ENCODE results near the gene SNAI1. TPM values are rescaled to one million over a fixed set of nuclear protein-coding genes. Genes with fewer than 3 reads are reported as not detected.

The SNAI1 gene
- 0.26 and 0.66 TPM in 2 replicates for total RNA-seq
- 1.4 and 1.8 TPM in 2 replicates for polyA plus RNA-seq
- 5.0 and 6.8 TPM in 2 replicates for polyA plus RNA-seq (2012)
- 5.1 and 6.5 TPM in 2 replicates for polyA minus RNA-seq (ENCODE audit: low replicate concordance)

GRCh38 chr20:49982346-49983122 lies at the start of gene SNAI1:
SNAI1 (plus strand) TSS chr20:49982980; CDS start chr20:49983060, 80 bp downstream.
- Histone ChIP-seq H3K27ac (ENCODE audit: insufficient read depth, low read length) (peak within 1 kb of the TSS; percentile 74), H3K4me1 (ENCODE audit: control insufficient read depth, extremely low read depth, insufficient read depth, low read length) (peaks cover 16% of the 10 kb centered on the region), H3K9ac (ENCODE audit: insufficient read depth, low read length) (peak within 1 kb of the TSS; percentile 91), H4K20me1 (ENCODE audit: control insufficient read depth, extremely low read depth, insufficient read depth, low read length) (no peaks in the 10 kb centered on the region), H2AFZ (ENCODE audit: low read length) (no peak within 1 kb of the TSS), H3K9me3 (ENCODE audit: control insufficient read depth, insufficient read depth, low read depth, low read length) (no peaks in the 10 kb centered on the region), H3K36me3 (ENCODE audit: control insufficient read depth, insufficient read depth, low read length) (peaks cover 7% of the 10 kb centered on the region), H3K4me3 (replicated peaks in 1 of 4; ENCODE audit: control extremely low read depth in 1 of 4, insufficient read depth in 1 of 4, low read depth in 3 of 4, low read length in 4 of 4) (peak within 1 kb of the TSS; percentile 71 to 95 (median 90)), H3K27me3 (ENCODE audit: control insufficient read depth, insufficient read depth, low read length) (no peaks in the 10 kb centered on the region), H3K79me2 (ENCODE audit: control insufficient read depth, insufficient read depth, low read length) (peaks cover 35% of the 10 kb centered on the region), H3K4me2 (ENCODE audit: extremely low read depth, insufficient read depth, low read length) (peak within 1 kb of the TSS; percentile 97)
- no peak for TF ChIP-seq EZH2 (IDR thresholded peaks at IDR 0.05; ENCODE audit: low read length, missing control alignments)
- TF ChIP-seq CTCF (conservative IDR thresholded peaks at IDR 0.05 in 1 of 2, IDR thresholded peaks at IDR 0.05 in 1 of 2; ENCODE audit: low read depth in 1 of 2, low read length in 2 of 2) = peak; percentile 6 to 28
- DNase-seq (ENCODE audit: low read depth in 2 of 2) = peak; percentile 82 to 86

GRCh38 chr20:49935746-49936152 lies 47.0 kb upstream of the SNAI1 start:
- DNase-seq (ENCODE audit: low read depth in 2 of 2) = no peak
- TF ChIP-seq EZH2 (IDR thresholded peaks at IDR 0.05; ENCODE audit: low read length, missing control alignments) (no peak), CTCF (conservative IDR thresholded peaks at IDR 0.05 in 1 of 2, IDR thresholded peaks at IDR 0.05 in 1 of 2; ENCODE audit: low read depth in 1 of 2, low read length in 2 of 2) (no peak)
- H3K4me1 ChIP-seq (ENCODE audit: control insufficient read depth, extremely low read depth, insufficient read depth, low read length) = peaks cover 11% of the 10 kb centered on the region
- peak overlapping the region; percentile 89 for H2AFZ ChIP-seq (ENCODE audit: low read length)
- H3K79me2 ChIP-seq (ENCODE audit: control insufficient read depth, insufficient read depth, low read length) = peaks cover 44% of the 10 kb centered on the region
- peak overlapping the region; percentile 64 for H3K4me2 ChIP-seq (ENCODE audit: extremely low read depth, insufficient read depth, low read length)
- H3K36me3 ChIP-seq (ENCODE audit: control insufficient read depth, insufficient read depth, low read length) = no peaks in the 10 kb centered on the region
- no peaks in the 10 kb centered on the region for H3K9me3 ChIP-seq (ENCODE audit: control insufficient read depth, insufficient read depth, low read depth, low read length)
- no peak overlapping the region for H3K9ac ChIP-seq (ENCODE audit: insufficient read depth, low read length)
- no peaks in the 10 kb centered on the region for H3K27me3 ChIP-seq (ENCODE audit: control insufficient read depth, insufficient read depth, low read length)
- peak overlapping the region; percentile 30 to 98 (median 74) for H3K4me3 ChIP-seq (replicated peaks in 1 of 4; ENCODE audit: control extremely low read depth in 1 of 4, insufficient read depth in 1 of 4, low read depth in 3 of 4, low read length in 4 of 4)
- peak overlapping the region; percentile 41 for H3K27ac ChIP-seq (ENCODE audit: insufficient read depth, low read length)
- H4K20me1 ChIP-seq (ENCODE audit: control insufficient read depth, extremely low read depth, insufficient read depth, low read length) = no peaks in the 10 kb centered on the region

GRCh38 chr20:49936153-49937026 lies 46.4 kb upstream of the SNAI1 start, which contains the start of gene RNF114:
RNF114 (plus strand) TSS chr20:49936397; CDS start chr20:49936413, 16 bp downstream.
- no peak for TF ChIP-seq EZH2 (IDR thresholded peaks at IDR 0.05; ENCODE audit: low read length, missing control alignments)
- TF ChIP-seq CTCF (conservative IDR thresholded peaks at IDR 0.05 in 1 of 2, IDR thresholded peaks at IDR 0.05 in 1 of 2; ENCODE audit: low read depth in 1 of 2, low read length in 2 of 2) = no peak
- Histone ChIP-seq H3K27ac (ENCODE audit: insufficient read depth, low read length) (peak within 1 kb of the TSS; percentile 91), H2AFZ (ENCODE audit: low read length) (peak within 1 kb of the TSS; percentile 89), H4K20me1 (ENCODE audit: control insufficient read depth, extremely low read depth, insufficient read depth, low read length) (no peaks in the 10 kb centered on the region), H3K4me1 (ENCODE audit: control insufficient read depth, extremely low read depth, insufficient read depth, low read length) (peaks cover 11% of the 10 kb centered on the region), H3K9me3 (ENCODE audit: control insufficient read depth, insufficient read depth, low read depth, low read length) (no peaks in the 10 kb centered on the region), H3K36me3 (ENCODE audit: control insufficient read depth, insufficient read depth, low read length) (peaks cover 2% of the 10 kb centered on the region), H3K27me3 (ENCODE audit: control insufficient read depth, insufficient read depth, low read length) (no peaks in the 10 kb centered on the region), H3K9ac (ENCODE audit: insufficient read depth, low read length) (peak within 1 kb of the TSS; percentile 94), H3K79me2 (ENCODE audit: control insufficient read depth, insufficient read depth, low read length) (peaks cover 51% of the 10 kb centered on the region), H3K4me2 (ENCODE audit: extremely low read depth, insufficient read depth, low read length) (peak within 1 kb of the TSS; percentile 76), H3K4me3 (replicated peaks in 1 of 4; ENCODE audit: control extremely low read depth in 1 of 4, insufficient read depth in 1 of 4, low read depth in 3 of 4, low read length in 4 of 4) (peak within 1 kb of the TSS; percentile 92 to 98 (median 98))
- peak; percentile 81 to 91 for DNase-seq (ENCODE audit: low read depth in 2 of 2)
